Stimulated activated CD8-positive, alpha-beta memory T cell treated with anti-CD3 and anti-CD28 coated beads, Interleukin-15, amount 100 ng/mL, for 48 hours (primary cell): Measurements from ENCODE around the gene TACC3.

Experiments used
- DNase-seq, 2 donors: peaks; one replicate each; pipeline ENCODE4 v3.0.0-alpha.2; 2020; ENCODE audit warnings: low read depth in 2 of 2

The TACC3 gene

GRCh38 chr4:1746265-1746691 lies 25.0 kb downstream of the TACC3 start:
- DNase-seq, result peak; percentile 77 to 82

DNA sequence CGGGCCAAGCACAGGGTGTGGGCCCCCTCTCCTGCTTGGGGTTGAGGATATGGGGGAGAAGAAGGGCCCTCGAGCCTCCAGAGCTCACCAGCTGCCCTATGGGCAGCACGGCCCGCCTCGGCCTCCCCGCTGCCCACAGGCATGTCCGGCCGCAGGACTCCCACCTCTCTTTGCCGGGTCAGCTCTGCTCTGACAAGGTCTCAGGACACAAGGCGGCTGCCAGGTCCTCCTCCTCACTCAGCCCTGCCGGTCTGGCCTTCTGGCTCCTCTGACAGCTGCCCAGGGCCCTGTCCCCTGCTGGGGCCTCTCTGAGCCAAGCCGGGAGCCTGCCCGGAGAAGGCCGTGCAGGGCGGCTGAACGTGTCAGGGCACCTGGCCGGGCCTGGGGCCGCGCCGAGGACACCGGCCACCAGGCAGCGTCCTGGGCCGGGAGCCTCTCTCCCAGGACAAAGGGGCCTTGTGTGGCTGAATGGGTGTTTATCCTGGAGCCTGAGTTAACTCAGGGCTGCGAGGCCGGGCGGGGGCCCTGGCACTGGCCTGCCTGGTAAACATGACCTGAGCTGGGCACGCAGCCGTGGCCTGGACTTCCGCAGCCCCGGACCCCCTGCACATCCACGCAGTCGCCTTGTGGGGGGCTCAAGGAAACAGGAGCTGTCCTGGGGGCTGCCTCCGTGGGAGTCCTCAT lies 25.7 kb downstream of the TACC3 start:
- no peak for DNase-seq

DNA sequence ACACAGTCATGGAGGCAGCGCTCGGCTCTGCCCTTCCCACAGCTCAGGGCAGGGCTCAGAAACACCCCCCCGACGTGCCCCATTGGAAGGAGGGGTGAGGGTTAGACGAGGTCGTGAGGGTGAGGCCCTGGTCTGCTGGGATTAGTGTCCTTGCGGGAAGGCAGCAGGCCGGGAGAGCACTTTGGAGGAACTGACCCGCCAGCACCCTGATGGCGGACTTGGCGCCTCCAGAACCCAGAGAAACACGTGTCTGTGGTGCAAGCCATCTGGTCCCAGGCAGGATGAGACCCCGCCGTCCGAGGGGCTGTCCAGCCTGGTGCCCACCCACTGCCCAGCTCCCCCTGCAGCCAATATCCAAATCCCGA lies 26.3 kb downstream of the TACC3 start:
- no peak for DNase-seq

DNA sequence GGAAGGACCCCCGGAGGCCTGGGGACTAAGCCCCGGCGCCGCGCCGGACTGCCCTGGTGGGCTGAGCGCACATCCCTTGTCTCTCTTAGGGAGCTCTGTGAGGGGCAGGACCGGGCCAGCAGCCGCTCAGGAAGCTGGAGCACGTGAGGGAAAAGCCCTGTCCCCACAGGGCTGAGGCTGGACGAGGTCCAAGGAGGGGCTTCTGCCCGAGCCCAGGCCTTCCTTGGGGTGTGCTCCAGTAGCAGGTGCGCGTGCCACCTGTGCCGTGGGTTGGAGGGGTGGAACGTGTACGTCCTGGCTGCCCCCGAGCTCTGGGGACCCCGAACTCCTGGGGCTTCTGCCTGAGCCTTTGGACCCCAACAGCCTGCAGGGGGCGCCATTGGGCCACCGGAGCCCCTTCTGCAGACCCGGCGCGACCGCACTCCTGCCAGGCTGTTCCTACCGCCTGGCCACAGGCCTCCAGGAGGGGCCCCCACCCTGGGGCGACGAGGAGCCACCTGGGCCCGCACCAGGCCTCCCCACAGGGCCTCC lies 27.2 kb downstream of the TACC3 start:
- DNase-seq, result peak; percentile 72 to 77

DNA sequence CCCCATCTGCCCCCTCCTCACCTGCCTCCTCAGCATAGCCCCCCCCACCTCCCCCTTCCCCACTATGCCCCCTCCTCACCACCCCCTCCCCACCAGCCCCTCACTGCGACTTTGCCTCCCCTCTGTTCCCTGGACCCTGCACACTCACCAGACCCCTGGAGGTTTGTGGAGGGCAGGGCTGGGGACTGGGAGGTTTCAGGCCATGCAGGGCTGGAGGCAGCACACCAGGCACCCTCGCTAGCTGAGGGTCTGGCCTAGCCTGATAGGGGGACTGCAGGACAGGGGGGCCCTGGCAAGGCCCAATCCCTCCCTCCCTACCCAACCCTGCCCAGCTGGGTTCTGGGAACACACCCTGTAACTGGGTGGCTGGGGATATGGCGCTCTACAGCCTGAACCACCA lies 28.0 kb downstream of the TACC3 start:
- DNase-seq, result no peak

DNA sequence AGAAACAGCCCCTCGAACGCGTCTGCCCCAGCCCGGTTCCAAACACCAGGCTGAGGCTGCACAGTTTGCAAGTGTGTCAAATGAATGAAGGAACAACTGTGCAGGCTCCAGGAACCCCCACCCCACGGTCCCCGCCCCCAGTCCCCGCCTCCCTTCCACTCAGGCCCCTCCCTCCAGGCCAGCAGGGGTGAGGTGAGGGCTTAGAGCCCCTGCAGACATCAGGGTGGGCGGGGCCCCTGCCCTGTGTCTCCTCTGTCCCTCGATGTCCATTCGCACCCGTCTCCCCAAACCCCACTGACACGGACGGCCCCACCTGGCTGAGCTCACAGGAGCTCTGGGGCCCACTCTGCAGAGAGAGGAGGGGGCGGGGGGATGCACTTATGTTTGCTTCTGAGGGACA lies 28.5 kb downstream of the TACC3 start:
- DNase-seq, result no peak

GRCh38 chr4:1750381-1751154 lies 29.2 kb downstream of the TACC3 start:
- no peak for DNase-seq

DNA sequence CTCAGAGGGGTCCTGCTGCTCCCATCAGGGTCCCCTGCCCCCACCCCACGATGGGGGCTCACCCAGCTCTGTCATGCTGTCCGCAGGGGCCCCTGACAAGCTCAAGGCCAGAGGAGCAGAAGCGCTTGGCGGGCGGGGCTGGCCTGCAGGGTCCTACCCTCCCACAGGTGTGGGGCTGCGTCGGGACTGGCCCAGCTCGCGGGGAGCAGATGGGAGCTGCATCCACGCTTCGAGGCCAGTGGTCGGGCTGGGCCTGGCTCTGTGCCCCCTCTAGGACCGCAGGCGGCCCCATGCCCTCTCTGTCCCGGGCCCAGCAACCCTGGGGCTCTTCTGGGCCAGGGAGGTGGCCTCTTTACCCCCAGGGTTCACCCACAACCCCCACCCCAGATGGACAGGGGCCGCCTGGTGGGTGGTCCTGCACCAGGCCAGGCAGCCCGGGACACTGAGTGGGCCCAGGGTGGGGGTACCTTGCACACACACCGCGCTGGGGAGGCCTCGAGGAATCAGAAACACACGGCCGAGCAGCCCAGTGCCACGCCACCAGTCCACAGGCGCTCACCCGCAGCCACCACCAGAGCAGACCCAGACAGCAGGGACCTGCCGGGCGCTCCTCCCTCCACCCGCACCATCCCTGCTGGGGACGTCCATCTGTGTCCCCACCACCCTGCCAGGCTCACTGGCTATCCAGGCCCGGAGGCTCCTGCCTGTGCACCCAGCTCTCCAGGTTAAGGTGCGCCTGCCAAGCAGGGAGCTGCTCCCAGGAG lies 30.0 kb downstream of the TACC3 start:
- no peak for DNase-seq

GRCh38 chr4:1751919-1752283 lies 30.6 kb downstream of the TACC3 start:
- no peak for DNase-seq

DNA sequence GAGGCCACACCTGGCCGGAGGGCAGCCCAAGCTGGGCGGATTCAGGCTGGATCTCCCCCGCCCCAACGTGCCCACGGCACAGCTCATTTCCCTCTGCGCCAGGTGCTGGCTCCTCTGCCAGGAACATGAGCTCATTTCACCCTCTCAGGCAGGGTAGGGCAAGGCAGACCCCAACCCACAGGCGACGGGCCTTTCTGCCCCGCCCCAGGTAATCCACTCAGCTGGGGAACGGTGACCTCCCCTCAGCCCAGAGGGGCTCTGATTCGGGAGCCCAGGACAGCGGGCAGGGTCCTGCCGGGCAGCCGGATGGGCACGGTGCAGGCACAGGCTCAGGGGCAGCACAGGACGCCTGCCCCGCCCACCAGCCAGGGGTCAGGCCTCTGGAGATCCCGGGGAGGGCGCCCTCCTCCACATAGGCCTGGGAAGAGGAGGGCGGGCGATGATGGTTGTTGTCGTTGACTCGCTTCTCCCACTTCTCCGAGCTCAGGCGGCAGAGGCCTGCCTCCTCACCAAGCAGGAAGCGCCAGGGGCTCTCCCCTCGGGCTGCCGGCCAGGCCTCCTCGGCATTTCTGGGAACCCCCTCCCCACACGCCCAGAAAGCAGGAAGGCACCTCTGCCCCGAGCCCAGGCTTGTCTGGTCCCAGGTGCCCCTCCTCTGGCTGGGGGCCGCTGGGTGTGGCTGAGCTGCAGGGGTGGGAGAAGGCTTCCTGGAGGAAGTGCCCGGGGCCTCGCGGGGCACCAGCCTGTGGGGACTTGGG lies 31.1 kb downstream of the TACC3 start:
- peak; percentile 18 to 30 for DNase-seq

DNA sequence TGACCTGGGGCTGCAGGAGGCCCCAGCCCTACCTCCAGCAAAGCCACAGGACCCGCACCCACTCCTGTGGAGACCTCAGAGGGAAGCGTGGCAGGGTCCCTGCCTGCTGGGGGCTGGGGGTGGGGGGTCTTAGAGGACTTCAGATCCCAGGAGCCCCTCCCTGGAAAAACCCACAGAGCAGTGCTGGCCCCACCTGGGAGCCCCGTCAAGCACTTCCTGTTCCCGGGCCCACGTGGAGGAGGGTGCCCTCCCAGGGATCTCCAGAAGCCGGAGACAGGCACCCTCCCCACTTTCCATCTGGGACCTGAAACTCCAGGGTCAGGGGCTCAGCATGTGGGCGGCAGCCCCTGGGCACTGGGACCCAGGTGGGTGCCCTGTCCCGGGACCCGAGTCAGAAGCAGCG lies 32.0 kb downstream of the TACC3 start:
- no peak for DNase-seq

DNA sequence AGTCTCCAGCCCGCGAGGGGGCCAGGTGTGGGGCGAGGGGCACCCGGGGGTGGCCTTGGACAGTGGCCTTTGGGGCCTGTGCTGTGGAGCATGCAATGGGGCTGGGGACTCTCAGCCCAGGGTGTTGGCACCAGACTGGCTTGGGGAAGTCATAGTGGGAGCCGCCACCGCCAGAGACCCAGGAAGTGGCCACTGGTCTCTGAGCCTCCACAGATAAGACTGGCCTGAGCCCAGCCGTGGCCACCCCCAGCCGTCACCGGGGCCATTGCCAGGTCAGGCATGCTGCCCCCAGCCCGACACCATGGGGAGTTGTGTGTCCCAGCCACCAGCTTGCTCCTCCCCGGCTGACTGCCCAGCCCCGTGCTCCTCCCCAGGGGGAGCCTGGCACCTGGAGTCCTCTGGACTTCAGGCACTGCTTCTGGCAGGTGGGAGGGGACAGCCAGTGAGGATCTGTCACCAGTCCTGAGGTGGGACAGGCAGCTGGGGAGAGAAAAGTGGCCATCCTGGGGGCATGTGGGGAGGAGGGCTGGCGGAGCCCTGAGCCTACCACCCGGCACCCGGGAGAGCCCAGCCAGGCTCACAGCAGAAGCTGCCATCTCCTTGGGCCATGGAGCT lies 32.5 kb downstream of the TACC3 start:
- no peak for DNase-seq

DNA sequence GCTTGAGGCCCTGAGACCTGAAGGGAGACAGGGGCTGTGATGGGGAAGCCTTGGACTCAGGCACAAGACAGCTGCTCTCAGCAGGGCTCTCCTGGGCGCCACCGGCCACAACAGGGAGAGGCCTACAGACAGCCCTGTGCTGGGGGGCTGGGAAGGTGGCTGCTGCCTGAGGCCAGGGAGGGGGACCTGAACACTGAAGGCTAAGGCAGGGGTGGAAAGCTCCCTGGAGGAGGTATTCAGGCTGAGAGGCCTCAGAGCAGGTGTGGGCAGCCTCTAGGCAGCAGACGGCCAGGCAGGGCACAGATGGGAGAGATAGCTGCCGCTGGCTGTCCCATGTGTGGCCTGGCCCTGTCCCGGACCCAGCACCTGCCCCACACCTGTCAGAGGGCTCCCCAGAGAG lies 33.0 kb downstream of the TACC3 start:
- no peak for DNase-seq

DNA sequence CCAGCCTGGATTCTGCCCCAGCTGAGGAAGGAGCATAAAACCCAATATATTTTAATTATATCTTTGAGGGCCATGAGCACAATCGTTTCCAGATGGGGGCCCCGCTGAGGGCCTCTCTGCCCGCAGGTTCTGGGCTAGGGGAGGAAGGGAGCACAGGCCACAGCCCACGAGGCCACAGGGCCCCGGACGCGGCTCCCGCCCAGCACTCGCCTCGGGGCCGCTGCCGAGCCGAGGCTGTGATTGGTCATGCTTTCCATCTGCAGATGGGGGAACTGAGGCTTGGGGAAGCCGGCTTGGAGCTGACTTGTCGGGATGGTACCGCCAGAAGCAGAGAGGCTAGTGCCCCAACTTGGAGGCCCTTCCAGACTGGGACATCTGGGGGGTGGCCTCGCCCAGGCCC lies 34.0 kb downstream of the TACC3 start:
- DNase-seq, result no peak

- DNase-seq, result no peak
Observed at GRCh38 chr4:1756079-1756478, 34.8 kb downstream of the TACC3 start.

DNA sequence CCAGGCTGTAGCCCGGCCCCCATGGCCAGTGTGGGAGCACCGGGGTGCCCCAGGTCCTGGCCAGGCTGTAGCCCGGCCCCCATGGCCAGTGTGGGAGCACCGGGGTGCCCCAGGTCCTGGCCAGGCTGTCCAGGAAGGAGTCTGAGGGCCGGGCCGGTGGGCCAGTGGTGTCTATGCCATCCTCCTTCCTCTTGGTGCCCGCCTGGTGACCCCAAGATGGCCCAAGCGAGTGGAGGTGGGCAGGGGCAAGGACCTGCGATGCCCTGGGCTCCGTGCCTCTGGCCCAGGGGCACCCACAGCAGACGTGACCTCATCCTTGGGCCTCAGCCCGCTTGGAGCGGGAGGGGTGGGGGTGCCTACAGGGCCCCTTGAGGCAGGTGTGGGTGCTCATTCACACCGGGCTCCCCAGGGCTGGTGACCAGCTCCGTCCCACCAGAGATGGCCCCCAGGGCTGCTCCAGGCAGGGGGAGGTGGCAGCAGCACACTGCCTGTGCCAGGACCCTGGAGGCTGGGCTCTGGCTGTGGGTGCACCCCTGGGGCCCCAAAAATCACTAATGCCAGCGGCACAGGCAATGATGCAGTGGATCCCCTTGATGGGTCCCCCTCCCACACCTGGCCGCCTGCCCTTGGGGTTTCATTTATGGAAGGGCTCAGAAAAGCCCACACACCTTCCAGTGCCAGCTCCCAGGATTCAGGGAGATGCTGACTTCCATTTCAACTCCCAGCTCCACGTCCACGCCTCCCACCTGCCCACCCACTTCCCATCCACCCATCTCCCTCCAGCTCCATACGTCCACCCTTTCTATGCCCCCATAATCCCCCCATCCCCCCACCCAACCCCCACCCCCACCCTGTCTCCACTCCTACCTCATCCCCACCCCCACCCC lies 35.8 kb downstream of the TACC3 start:
- DNase-seq, result no peak

DNA sequence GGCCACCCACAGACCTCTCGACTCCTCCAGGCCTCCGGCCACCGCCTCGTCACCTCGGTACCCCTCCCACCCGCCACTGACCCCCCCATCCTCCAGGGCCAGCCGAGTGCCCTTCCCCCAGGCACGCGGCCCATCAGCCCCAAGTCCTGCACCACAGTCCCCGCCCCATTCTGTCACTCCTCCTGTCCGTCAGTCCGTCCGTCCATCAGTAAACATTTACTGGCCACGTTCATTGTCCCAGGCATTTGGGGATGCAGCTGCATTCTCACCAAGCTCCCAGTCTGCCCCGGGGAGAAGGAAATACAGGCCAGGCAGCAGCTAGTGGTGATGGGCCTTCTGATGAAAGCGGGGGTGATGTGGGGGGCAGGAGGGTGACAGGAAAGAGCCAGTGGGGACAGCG lies 36.5 kb downstream of the TACC3 start:
- no peak for DNase-seq

DNA sequence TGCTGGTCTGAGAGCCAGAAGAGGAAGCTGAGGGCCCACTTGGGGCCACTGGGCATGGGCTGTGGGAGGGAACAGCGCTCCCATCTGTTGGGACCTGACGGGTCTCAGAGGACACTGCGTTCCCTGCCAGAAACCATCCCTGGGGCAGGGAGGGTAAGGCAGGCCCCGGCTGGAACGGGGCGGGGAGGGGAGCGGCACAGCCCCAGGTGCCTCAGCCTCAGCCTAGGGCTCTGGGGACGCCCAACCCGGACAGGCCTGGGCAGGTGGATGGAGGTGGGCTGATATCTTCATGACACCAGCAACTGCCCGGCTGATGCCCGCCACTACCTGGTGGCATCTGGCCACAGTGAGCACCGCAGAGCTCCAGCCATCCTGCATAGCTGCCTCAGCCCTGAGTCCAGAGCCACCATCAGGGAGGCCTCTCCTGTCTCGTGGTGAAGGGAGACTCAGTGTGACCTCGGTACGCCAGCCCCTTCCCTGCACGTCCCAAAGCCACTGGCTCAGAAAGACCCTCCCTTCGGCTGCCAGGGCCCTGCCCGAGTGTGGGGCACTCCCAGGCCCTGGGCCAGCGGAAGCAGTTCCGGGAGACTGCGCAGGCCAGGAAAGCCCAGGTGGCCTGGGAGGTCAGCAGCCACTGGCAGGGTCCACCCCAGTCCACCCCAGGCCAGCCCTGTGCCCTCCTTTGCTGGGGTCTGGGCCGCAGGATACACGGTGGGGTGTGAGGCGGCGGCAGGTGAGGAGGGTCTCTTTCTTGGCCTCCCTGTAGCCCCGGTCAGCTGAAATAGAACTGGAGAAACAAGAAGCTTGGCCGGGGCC lies 37.2 kb downstream of the TACC3 start:
- no peak for DNase-seq

- no peak for DNase-seq
Observed at GRCh38 chr4:1759170-1759817, 38.0 kb downstream of the TACC3 start.
